Lung (tissue), 12 donors: Measurements from ENCODE around the gene TOR1AIP2. TPM values are rescaled to one million over a fixed set of nuclear protein-coding genes. Genes with fewer than 3 reads are reported as not detected.

Experiments
- ATAC-seq: fragments of 200-7000 bp; cut with Tn5 transposase; one replicate; pipeline ENCODE4 v1.9.1; 2020; ENCODE audit warnings: moderate number of reproducible peaks; ENCODE audit not compliant: insufficient read depth, low FRiP score
- DNase-seq, 3 donors: peaks; one replicate each; pipeline ENCODE4 v3.0.0-alpha.2; 2013 to 2017
- H3K27ac ChIP-seq, 2 donors: one replicate each; pipeline ENCODE4 v1.5.1; 2013; ENCODE audit warnings: mild to moderate bottlenecking in 2 of 2, moderate library complexity in 2 of 2, control low read depth in 1 of 2, inconsistent platforms in 1 of 2, low read depth in 1 of 2, low read length in 1 of 2
- H3K27me3 ChIP-seq, 3 donors: one replicate each; pipeline ENCODE4 v1.5.1; 2013; ENCODE audit warnings: low read length in 2 of 3; ENCODE audit not compliant: control insufficient read depth in 3 of 3, insufficient read depth in 3 of 3
- H3K36me3 ChIP-seq, 4 donors: one replicate each; pipeline ENCODE4 v1.5.1; 2013; ENCODE audit warnings: low read length in 4 of 4, mild to moderate bottlenecking in 1 of 4, moderate library complexity in 1 of 4; ENCODE audit not compliant: control insufficient read depth in 4 of 4, insufficient read depth in 4 of 4
- H3K4me1 ChIP-seq, 5 donors: one replicate each; pipeline ENCODE4 v1.5.1; 2013; ENCODE audit warnings: low read length in 5 of 5, mild to moderate bottlenecking in 2 of 5, moderate library complexity in 1 of 5; ENCODE audit not compliant: control insufficient read depth in 5 of 5, insufficient read depth in 5 of 5
- H3K4me3 ChIP-seq: one replicate; pipeline ENCODE4 v1.5.1; 2013; ENCODE audit warnings: mild to moderate bottlenecking, control low read depth, moderate library complexity
- H3K9ac ChIP-seq, 2 donors: one replicate each; pipeline ENCODE4 v1.5.1; 2013; ENCODE audit warnings: low read length in 2 of 2, control low read depth in 1 of 2; ENCODE audit not compliant: insufficient read depth in 1 of 2
- H3K9me3 ChIP-seq, 4 donors: one replicate each; pipeline ENCODE4 v1.5.1; 2013; ENCODE audit warnings: low read length in 3 of 4, mild to moderate bottlenecking in 1 of 4, moderate library complexity in 1 of 4; ENCODE audit not compliant: control insufficient read depth in 4 of 4, insufficient read depth in 3 of 4
- CTCF ChIP-seq: IDR thresholded peaks from 2 replicates; pipeline ENCODE4 v1.5.1; 2012; ENCODE audit warnings: mild to moderate bottlenecking; ENCODE audit errors: control extremely low read depth, extremely low read depth
- WGBS, 2 donors: extraction: QIAGEN DNeasy Blood & Tissue Kit; methylation state at CpG; one replicate each; pipeline ENCODE4 v1.1.7; 2013; 5-methylcytosine and 5-hydroxymethylcytosine counted together
- polyA plus RNA-seq, 2 donors: library from polyadenylated mRNA; stranded (reverse); fragments of 200-250 nt; gene quantifications; one replicate each; pipeline ENCODE4 v1.2.1, GENCODE V29; 2013
- total RNA-seq, 2 donors: library from RNA; depleted of rRNA in 1 of 2; stranded (reverse); fragments of >200 nt in 1 of 2; gene quantifications; one replicate each; pipeline ENCODE4 v1.2.1, GENCODE V29; 2014 to 2021
- donor health status: control.
- donor health status: control.
- donor health status: Bipolar disorder and iron deficiency.
- donor health status: healthy.
- donor health status: DM: yes; HTN: yes; CAD: no.

TOR1AIP2 gene
- total and polyA plus RNA-seq, 4 donors: 10.1 to 118 (median 51.6) TPM

DNA sequence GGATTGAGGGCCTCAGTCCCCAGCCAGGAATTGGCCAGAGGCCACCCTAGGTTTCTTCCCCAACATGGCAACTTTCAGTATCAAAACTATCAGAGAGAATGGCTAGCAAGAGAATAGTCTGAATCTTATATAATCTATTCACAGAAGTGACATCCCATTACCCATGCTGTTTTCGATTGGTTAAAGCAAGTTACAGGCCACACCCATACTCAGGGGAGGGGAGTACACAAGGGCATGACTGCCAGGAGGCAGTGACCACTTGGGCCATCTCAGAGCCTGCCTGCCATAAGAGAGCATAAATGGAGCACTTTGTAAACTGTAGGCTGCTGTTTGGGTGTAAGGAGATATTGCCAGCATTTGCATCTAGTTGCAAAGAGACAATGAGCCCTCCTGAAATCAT is 69.1 kb downstream of the TOR1AIP2 start:
- no peaks in the 10 kb centered on the region for H3K36me3 ChIP-seq
- no peak overlapping the region for H3K9ac ChIP-seq
- peaks cover 0 to 16% (median 0%) of the 10 kb centered on the region in 5 donors for H3K4me1 ChIP-seq
- H3K27ac ChIP-seq: no peak overlapping the region
- H3K9me3 ChIP-seq: no peaks in the 10 kb centered on the region
- peaks cover 0 to 3% (median 0%) of the 10 kb centered on the region in 3 donors for H3K27me3 ChIP-seq
- no peak overlapping the region for H3K4me3 ChIP-seq
- ATAC-seq (no peak), DNase-seq (no peak)
- 82 to 93% methylated on average over 1 of the region's 1 CpG for WGBS, 2 donors
- no peak for TF ChIP-seq CTCF

- H3K9me3 ChIP-seq: no peaks in the 10 kb centered on the region
- 90 to 95% methylated on average over 11 of the region's 11 CpGs for WGBS, 2 donors
- no peak overlapping the region for H3K9ac ChIP-seq
- no peak overlapping the region for H3K4me3 ChIP-seq
- DNase-seq (no peak), ATAC-seq (no peak)
- no peaks in the 10 kb centered on the region for H3K36me3 ChIP-seq
- no peak for TF ChIP-seq CTCF
- H3K27me3 ChIP-seq: peaks cover 0 to 3% (median 0%) of the 10 kb centered on the region in 3 donors
- no peak overlapping the region for H3K27ac ChIP-seq
- peaks cover 0 to 11% (median 0%) of the 10 kb centered on the region in 5 donors for H3K4me1 ChIP-seq
Measured at GRCh38 chr1:179807691-179808485, 69.7 kb downstream of the TOR1AIP2 start.

- WGBS, 2 donors: 81 to 85% methylated on average over 9 of the region's 9 CpGs
- no peaks in the 10 kb centered on the region for H3K9me3 ChIP-seq
- H3K27ac ChIP-seq: no peak overlapping the region
- peaks cover 0 to 3% (median 0%) of the 10 kb centered on the region in 3 donors for H3K27me3 ChIP-seq
- no peak overlapping the region for H3K4me3 ChIP-seq
- TF ChIP-seq CTCF: no peak
- DNase-seq: no peak
- H3K9ac ChIP-seq: no peak overlapping the region
- no peak for ATAC-seq
- H3K36me3 ChIP-seq: no peaks in the 10 kb centered on the region
- H3K4me1 ChIP-seq: peaks cover 0 to 5% (median 0%) of the 10 kb centered on the region in 5 donors
Measured at GRCh38 chr1:179807291-179807690, 70.3 kb downstream of the TOR1AIP2 start.
